GM19324 (cell line): ENCODE data around the gene PLCD1.
A peak's percentile ranks its signal among the peaks of the same experiment; 100 is the strongest.
"Not testable (repeated sequence)": the region's sequence is repeated elsewhere in the genome, so short reads cannot be mapped to it uniquely, and the experiment has no call there.

Experiments
- ATAC-seq: cut with Tn5 transposase; IDR thresholded peaks from one replicate; pipeline ENCODE4 v1.9.1; 2021; ENCODE audit warnings: mild to moderate bottlenecking, moderate library complexity; ENCODE audit not compliant: unreplicated experiment, low FRiP score

Gene PLCD1

GRCh38 chr3:38029400-38030125 lies at the start of gene PLCD1:
Gene PLCD1, minus strand, starts transcription at chr3:38029642. Its CDS starts 103 bp downstream, at chr3:38029539.
- no peak for ATAC-seq

- ATAC-seq, result not testable (repeated sequence)
Measured at GRCh38 chr3:38077073-38077472, 47.6 kb upstream of the PLCD1 start.

GRCh38 chr3:38070013-38070412 lies 40.6 kb upstream of the PLCD1 start:
- no peak for ATAC-seq

- no peak for ATAC-seq
Measured at GRCh38 chr3:38067508-38068233, 38.2 kb upstream of the PLCD1 start.

GRCh38 chr3:38064453-38064852 lies 35.0 kb upstream of the PLCD1 start:
- not testable (repeated sequence) for ATAC-seq

GRCh38 chr3:38062809-38063208 lies 33.4 kb upstream of the PLCD1 start:
- ATAC-seq, result no peak

- ATAC-seq, result no peak
Measured at GRCh38 chr3:38059591-38059990, 30.1 kb upstream of the PLCD1 start.

GRCh38 chr3:38059148-38059547 lies 29.7 kb upstream of the PLCD1 start:
- ATAC-seq, result no peak

GRCh38 chr3:38054499-38055001 lies 25.1 kb upstream of the PLCD1 start:
- ATAC-seq, result no peak

- ATAC-seq, result not testable (repeated sequence)
Measured at GRCh38 chr3:38053813-38054498, 24.5 kb upstream of the PLCD1 start.

- not testable (repeated sequence) for ATAC-seq
Measured at GRCh38 chr3:38053286-38053685, 23.8 kb upstream of the PLCD1 start.

- ATAC-seq, result no peak
Measured at GRCh38 chr3:38051131-38051530, 21.7 kb upstream of the PLCD1 start.

- ATAC-seq, result no peak
Measured at GRCh38 chr3:38049358-38050126, 20.1 kb upstream of the PLCD1 start.

- ATAC-seq, result no peak
Measured at GRCh38 chr3:38047896-38048295, 18.5 kb upstream of the PLCD1 start.

GRCh38 chr3:38046821-38047220 lies 17.4 kb upstream of the PLCD1 start:
- no peak for ATAC-seq

GRCh38 chr3:38046027-38046426 lies 16.6 kb upstream of the PLCD1 start:
- no peak for ATAC-seq

- ATAC-seq, result no peak
Measured at GRCh38 chr3:38043486-38043885, 14.0 kb upstream of the PLCD1 start.

- no peak for ATAC-seq
Measured at GRCh38 chr3:38040401-38040800, 11.0 kb upstream of the PLCD1 start.

GRCh38 chr3:38039899-38040261 lies 10.4 kb upstream of the PLCD1 start:
- peak; percentile 51 for ATAC-seq

- peak; percentile 66 for ATAC-seq
Measured at GRCh38 chr3:38039101-38039898, 9.9 kb upstream of the PLCD1 start, which contains the start of gene DLEC1. Gene DLEC1, plus strand, starts transcription at chr3:38039208. Its CDS starts 18 bp downstream, at chr3:38039226.
